IPS DF 6.9 (cell line): ENCODE measurements around the gene MIOS.

ENCODE experiments used
- DNase-seq: peaks from one replicate; pipeline ENCODE4 v3.0.0-alpha.2; 2013; ENCODE audit warnings: low read depth, low spot score
- H3K27ac ChIP-seq: one replicate; pipeline ENCODE4 v1.5.1; 2013; ENCODE audit warnings: low read length, control low read depth
- H3K27me3 ChIP-seq: 2 replicates; pipeline ENCODE4 v1.6.1; 2013; ENCODE audit warnings: mild to moderate bottlenecking, low read length; ENCODE audit not compliant: control insufficient read depth, insufficient read depth
- H3K36me3 ChIP-seq: 2 replicates; pipeline ENCODE4 v1.6.1; 2013; ENCODE audit warnings: low read length; ENCODE audit not compliant: control insufficient read depth, insufficient read depth
- H3K4me1 ChIP-seq: 2 replicates; pipeline ENCODE4 v1.6.1; 2013; ENCODE audit warnings: low read length; ENCODE audit not compliant: control insufficient read depth, insufficient read depth
- H3K4me3 ChIP-seq: 2 replicates; pipeline ENCODE4 v1.5.1; 2013; ENCODE audit warnings: mild to moderate bottlenecking, low read length
- H3K9me3 ChIP-seq: 2 replicates; pipeline ENCODE4 v1.6.1; 2013; ENCODE audit warnings: low read length, inconsistent platforms; ENCODE audit not compliant: control insufficient read depth, insufficient read depth
- WGBS: extraction: QIAGEN DNeasy Blood & Tissue Kit; methylation state at CpG from one replicate; pipeline ENCODE4 v1.1.7; 2013; ENCODE audit warnings: mixed read lengths, missing lambda C conversion rate; ENCODE audit not compliant: insufficient read length, insufficient coverage; 5-methylcytosine and 5-hydroxymethylcytosine counted together

Gene MIOS

GRCh38 chr7:7533831-7534430, 32.8 kb upstream of the MIOS start:
- H3K27ac ChIP-seq: no peak overlapping the region

GRCh38 chr7:7535691-7536090, 31.0 kb upstream of the MIOS start, which contains the start of gene COL28A1:
COL28A1 (minus strand) TSS chr7:7535873; CDS start chr7:7532875, 2,998 bp downstream.
- WGBS: no CpG with 5 or more reads among the region's 1 CpG

More at GRCh38 chr7:7533831-7534430, 32.8 kb upstream of the MIOS start:
- Histone ChIP-seq H3K36me3 (no peaks in the 10 kb centered on the region), H3K27me3 (no peaks in the 10 kb centered on the region), H3K4me1 (no peaks in the 10 kb centered on the region), H3K9me3 (no peaks in the 10 kb centered on the region; the same call in 1 of the 2 replicates), H3K4me3 (no peak overlapping the region)
- no peak for DNase-seq
- WGBS: no CpG with 5 or more reads among the region's 3 CpGs

DNA sequence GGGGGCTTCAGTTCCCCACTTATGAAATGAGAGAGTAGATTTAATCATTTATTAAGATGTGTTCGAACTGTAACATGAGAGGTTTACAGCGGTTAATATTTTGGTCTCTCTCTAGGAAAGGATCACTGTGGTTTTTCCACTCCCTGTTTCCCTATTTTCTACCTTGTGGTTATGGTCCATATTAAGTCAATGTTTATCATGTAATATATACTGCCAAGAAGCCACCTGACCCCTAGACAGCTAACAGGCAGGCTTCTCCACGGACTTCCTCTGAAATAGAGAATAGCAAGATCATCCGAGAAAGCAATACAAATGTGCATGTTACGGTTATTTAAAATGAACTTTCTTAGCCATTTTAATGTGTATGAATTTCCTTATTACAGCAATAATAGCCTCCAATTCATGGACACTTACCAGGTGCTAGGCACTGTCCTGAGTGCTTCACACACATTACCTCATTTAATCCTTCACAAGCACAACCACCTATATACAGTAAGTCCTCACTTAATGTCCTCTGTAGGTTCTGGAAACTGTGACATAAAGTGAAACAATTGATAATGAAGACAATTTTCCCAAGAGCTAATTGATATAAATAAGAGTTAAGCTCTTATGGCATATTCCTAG, 30.2 kb upstream of the MIOS start:
- DNase-seq: no peak

More at GRCh38 chr7:7535691-7536090, 31.0 kb upstream of the MIOS start, which contains the start of gene COL28A1:
- H3K4me3 ChIP-seq: no peak within 1 kb of the TSS
- H3K27me3 ChIP-seq: no peaks in the 10 kb centered on the region
- H3K9me3 ChIP-seq: no peaks in the 10 kb centered on the region
- no peaks in the 10 kb centered on the region for H3K4me1 ChIP-seq
- DNase-seq: no peak
- no peak within 1 kb of the TSS for H3K27ac ChIP-seq
- no peaks in the 10 kb centered on the region for H3K36me3 ChIP-seq

DNA sequence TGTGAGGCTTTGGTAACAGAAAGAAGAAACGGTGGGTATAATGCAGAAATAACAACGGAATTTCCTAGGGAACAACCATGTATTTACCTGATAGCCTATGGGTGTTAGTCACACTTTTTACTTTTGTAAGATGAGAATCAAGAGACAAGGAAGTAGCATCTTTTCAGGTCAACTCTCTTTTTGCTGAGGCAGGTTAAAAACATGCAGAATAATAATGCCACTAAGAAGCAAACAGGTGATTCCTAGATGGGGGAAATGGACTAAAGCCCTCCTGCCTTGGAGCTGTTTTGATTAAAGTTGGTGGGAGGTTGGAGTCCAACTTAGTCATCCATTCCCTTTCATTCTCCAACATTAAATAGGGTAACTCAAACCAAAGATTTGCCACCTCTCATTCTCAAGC, 29.0 kb upstream of the MIOS start:
- H3K4me3 ChIP-seq: no peak overlapping the region
- no peaks in the 10 kb centered on the region for H3K27me3 ChIP-seq
- no peaks in the 10 kb centered on the region for H3K9me3 ChIP-seq
- H3K27ac ChIP-seq: no peak overlapping the region
- WGBS: no CpG with 5 or more reads among the region's 2 CpGs
- H3K4me1 ChIP-seq: no peaks in the 10 kb centered on the region
- no peaks in the 10 kb centered on the region for H3K36me3 ChIP-seq
- no peak for DNase-seq

More for the DNA sequence above, 30.2 kb upstream of the MIOS start:
- Histone ChIP-seq H3K27ac (no peak overlapping the region), H3K36me3 (no peaks in the 10 kb centered on the region), H3K9me3 (no peaks in the 10 kb centered on the region), H3K27me3 (no peaks in the 10 kb centered on the region), H3K4me1 (no peaks in the 10 kb centered on the region), H3K4me3 (no peak overlapping the region)
- no CpG with 5 or more reads among the region's 5 CpGs for WGBS

- Histone ChIP-seq H3K27ac (no peak overlapping the region), H3K9me3 (no peaks in the 10 kb centered on the region), H3K36me3 (no peaks in the 10 kb centered on the region), H3K4me3 (no peak overlapping the region), H3K4me1 (no peaks in the 10 kb centered on the region), H3K27me3 (no peaks in the 10 kb centered on the region)
- no peak for DNase-seq
- WGBS: no CpG with 5 or more reads among the region's 4 CpGs
Observed at GRCh38 chr7:7539152-7539551, 27.5 kb upstream of the MIOS start.

DNA sequence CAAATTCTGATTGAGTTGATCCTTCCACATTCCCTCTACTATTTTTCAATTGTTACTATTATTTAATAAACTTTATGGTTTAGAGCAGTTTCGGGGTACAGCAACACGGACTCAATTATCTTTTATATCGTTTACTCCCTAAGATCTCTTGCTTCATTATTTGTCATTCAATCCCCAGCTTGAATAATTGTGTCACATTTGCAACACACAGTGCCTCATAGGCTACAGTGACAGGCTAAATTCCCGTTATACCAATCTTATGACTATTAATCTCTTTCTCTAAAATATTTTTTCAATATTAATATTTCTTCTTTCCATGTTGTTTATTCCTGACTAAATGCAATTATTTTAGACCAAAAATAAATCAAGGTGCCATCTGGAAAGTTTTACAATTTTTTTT, 27.0 kb upstream of the MIOS start:
- Histone ChIP-seq H3K36me3 (no peaks in the 10 kb centered on the region), H3K27ac (no peak overlapping the region), H3K27me3 (no peaks in the 10 kb centered on the region), H3K4me1 (no peaks in the 10 kb centered on the region), H3K9me3 (no peaks in the 10 kb centered on the region), H3K4me3 (no peak overlapping the region)
- no peak for DNase-seq
- WGBS: 100% methylated on average over 1 of the region's 4 CpGs

- Histone ChIP-seq H3K27ac (no peak overlapping the region), H3K4me1 (no peaks in the 10 kb centered on the region), H3K9me3 (no peaks in the 10 kb centered on the region), H3K27me3 (no peaks in the 10 kb centered on the region), H3K4me3 (no peak overlapping the region), H3K36me3 (no peaks in the 10 kb centered on the region)
- 100% methylated on average over 1 of the region's 4 CpGs for WGBS
- no peak for DNase-seq
Observed at GRCh38 chr7:7542251-7542835, 24.3 kb upstream of the MIOS start.

GRCh38 chr7:7548407-7548806, 18.3 kb upstream of the MIOS start:
- Histone ChIP-seq H3K4me1 (no peaks in the 10 kb centered on the region), H3K36me3 (no peaks in the 10 kb centered on the region), H3K9me3 (no peaks in the 10 kb centered on the region), H3K4me3 (no peak overlapping the region), H3K27ac (no peak overlapping the region), H3K27me3 (no peaks in the 10 kb centered on the region)
- DNase-seq: no peak
- WGBS: no CpG with 5 or more reads among the region's 3 CpGs

DNA sequence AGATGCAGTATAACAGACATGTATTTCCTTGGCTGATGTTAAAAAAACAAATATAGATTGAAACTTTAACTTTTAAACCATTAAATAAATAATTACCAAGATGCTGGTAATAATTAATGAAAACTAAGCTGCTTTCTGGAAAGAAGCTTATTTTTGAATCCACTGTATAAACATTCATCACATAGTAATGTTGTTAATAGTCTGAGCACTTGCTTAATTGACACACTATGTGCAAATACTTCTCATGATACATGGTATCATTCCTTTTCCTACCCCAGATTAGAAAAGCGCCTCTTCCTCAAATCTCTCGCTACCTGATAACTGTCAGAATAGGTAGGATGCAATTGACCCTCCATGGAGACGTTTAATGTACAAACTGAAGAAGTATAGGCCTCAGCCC, 16.0 kb upstream of the MIOS start:
- Histone ChIP-seq H3K27ac (no peak overlapping the region), H3K36me3 (no peaks in the 10 kb centered on the region), H3K4me1 (no peaks in the 10 kb centered on the region), H3K9me3 (no peaks in the 10 kb centered on the region), H3K27me3 (no peaks in the 10 kb centered on the region), H3K4me3 (no peak overlapping the region)
- WGBS: no CpG with 5 or more reads among the region's 3 CpGs
- no peak for DNase-seq

GRCh38 chr7:7552199-7552598, 14.5 kb upstream of the MIOS start:
- DNase-seq: no peak
- Histone ChIP-seq H3K4me1 (no peaks in the 10 kb centered on the region), H3K27ac (no peak overlapping the region), H3K36me3 (no peaks in the 10 kb centered on the region), H3K27me3 (no peaks in the 10 kb centered on the region), H3K9me3 (no peaks in the 10 kb centered on the region), H3K4me3 (no peak overlapping the region)
- no CpG with 5 or more reads among the region's 2 CpGs for WGBS
